Fibroblast of gingiva (primary cell): ENCODE measurements around the gene TMEM59.
A peak's percentile ranks its signal among the peaks of the same experiment; 100 is the strongest.
"Not testable (repeated sequence)": the region's sequence is repeated elsewhere in the genome, so short reads cannot be mapped to it uniquely, and the experiment has no call there.

Source experiments
- DNase-seq: peaks from one replicate; pipeline ENCODE4 v3.0.0-alpha.2; 2011; ENCODE audit warnings: low read depth

The TMEM59 gene

DNA sequence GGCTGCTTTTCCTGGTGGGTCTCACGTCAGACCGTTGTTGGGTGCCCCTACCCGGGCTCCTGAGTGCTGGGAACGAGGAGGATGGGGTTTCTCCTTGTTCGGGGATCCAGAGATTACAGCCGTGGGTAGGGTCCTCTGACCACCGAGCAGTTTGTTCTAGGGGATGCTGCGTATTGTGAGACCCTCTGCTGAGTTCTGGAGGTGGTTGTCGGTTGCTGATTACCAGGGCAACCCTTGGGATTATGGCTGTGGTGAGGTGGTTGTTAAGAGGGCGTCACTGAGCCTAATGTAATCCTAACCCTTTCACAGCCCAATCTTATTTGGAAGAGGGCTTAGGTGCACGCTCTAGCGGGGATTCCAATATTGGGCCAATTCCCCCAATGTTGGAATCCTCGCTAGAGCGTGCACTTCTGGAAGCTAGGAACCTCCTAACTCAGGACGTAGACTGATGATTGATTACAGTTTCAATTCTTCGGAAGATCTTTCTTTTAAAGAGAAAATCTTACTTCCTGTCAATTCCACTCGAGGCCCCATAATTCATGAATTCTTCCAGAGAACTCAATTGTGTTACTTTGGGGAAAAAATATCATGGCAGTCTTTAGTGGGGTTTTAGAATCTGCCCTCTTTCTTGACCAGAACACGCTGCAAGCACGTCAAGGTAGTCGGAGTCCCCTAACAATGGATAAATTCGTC lies 887 bp upstream of the TMEM59 start:
- DNase-seq, result peak; percentile 46

DNA sequence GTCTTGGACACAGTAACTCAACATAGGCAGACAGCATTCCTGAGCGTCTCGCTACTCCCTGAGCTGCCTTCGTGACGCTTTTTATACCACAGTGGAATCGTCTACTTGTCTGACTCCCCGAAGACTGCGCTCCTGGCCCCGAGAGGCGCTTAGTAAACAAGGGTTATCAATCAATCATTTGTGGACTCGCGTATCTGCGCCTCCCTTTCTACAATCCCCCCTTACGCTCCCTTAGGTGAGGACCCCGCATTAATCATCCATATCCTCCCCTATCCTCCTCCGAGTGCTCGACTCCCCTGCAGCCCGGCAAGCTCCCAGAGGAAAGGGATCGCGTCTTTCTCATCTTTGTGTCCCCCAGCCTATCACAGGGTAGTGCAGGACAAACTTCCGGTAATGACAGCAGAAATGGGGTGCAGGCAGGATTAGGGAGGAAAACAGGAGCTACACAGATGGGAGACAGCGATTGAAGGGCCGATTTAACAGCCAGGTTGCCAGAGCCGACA lies 522 bp downstream of the TMEM59 start:
- DNase-seq, result peak; percentile 49

- no peak for DNase-seq
Observed at GRCh38 chr1:54051933-54052430, 1.0 kb downstream of the TMEM59 start.

- DNase-seq, result not testable (repeated sequence)
Observed at GRCh38 chr1:54050435-54050834, 2.6 kb downstream of the TMEM59 start.

DNA sequence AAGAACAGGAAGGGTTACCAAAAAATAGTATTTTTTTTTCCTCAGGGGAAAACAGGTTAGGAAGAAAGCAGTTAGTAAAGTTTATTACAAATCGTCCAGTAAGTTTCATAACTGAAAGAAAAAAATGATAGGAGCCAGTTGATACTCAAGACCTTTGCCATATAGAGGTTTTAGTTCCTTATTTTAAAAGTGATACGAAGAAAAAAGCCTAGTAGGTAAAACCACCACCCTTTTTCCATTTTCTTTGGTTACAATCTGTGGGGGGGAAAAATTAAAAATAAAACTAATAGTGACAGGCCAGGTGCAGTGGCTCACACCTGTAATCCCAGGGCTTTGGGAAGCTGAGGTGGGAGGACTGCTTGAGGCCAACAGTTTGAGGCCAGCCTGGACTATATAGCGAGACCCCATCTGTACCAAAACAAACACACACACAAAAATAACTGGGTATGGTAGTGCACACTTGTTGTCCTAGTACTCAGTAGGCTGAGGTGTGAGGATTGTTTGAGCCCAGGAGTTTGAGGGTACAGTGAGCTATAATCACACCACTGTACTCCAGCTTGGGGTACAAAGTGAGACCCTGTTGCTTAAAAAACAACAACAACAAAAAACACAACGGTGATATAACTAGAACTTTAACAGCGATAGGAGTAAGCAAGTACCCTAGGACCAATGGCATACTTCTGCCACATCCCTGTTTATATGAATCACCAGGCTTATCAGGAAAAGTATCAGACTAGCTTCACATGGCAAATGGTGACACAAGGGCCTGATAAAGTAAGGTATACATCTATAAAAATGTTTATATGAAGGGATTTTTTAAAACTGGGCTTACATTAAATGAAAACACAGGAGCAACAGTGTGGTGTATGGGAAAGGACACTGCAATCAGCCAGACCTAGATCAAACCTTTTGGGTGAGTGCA lies 5.4 kb downstream of the TMEM59 start:
- no peak for DNase-seq

- no peak for DNase-seq
Observed at GRCh38 chr1:54046671-54047383, 6.2 kb downstream of the TMEM59 start.

DNA sequence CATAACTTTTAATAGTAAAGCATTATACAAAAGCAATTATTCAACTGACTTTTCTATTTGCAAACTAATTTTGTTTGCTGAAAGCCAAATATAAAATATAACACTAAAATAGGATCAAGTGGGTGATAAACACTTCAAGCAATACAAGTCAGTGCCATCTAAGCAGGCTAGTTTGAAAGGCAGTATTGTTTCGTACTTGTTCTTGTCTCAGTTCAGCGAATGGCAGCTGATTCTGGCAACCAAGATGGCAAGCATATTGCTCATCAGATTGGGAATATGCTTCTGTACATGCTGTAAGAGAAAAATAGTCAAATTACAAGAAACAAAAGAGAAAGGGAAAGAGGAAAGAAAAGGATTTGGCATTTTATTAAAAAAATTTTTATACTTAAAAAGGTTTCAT lies 7.5 kb downstream of the TMEM59 start:
- DNase-seq, result no peak

DNA sequence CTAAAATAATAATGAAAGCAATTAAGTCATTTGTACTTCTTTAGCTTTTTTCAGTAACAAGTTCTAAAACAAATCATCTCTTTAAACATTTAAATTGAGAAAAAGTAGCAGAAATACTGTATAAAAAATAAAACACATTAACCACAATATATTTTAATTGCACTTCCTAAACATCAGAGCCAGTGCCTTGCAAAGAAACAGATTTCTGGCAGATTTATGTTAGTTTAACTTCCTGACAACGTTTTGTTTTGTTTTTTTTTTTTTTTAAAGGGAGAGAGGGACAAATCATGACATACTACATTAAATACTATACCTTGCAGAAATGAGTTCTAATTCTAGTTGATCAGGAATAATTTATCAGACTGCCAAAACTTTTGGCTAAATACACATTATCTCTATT lies 11.2 kb downstream of the TMEM59 start:
- DNase-seq, result no peak

DNA sequence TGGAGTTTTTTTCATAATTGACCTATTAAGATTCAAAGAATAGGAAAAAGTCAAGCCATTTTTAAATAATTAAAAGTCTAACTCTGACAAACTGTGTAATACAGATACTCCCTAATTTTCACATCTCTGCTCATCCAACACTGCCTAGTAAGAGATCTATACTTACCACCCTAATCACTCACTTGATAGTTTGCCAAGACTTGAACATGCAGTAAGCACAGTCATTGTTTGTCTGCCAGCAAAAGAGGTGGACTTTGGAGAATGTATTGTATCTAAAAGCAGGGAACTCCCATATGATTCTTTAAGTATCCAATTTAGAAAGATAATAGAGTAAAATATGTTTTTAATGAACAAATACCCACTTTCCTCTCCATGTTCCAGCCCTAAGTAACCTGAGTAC lies 15.5 kb downstream of the TMEM59 start:
- peak; percentile 7 for DNase-seq

GRCh38 chr1:54028306-54029251 lies 24.4 kb downstream of the TMEM59 start:
- no peak for DNase-seq

DNA sequence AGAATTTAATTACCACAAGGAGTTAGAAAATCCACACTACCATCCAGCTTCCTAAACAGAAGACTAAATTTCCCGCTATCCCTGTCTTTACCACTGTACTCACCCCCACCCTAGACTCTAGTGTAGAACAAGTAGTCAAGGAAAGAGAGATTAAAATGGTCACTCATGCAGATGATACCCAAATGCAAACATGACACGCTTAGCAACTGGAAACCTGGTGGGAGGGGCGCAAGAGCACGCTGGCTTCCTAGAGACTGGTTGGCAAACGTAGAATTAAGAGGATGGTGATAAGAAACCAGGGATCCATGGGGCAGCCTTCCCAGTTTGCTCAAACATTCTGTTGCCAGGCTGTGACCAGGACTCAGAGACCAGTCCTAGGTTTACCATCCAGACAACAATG lies 25.2 kb downstream of the TMEM59 start:
- DNase-seq, result no peak

- DNase-seq, result not testable (repeated sequence)
Observed at GRCh38 chr1:54024811-54025210, 28.2 kb downstream of the TMEM59 start.

DNA sequence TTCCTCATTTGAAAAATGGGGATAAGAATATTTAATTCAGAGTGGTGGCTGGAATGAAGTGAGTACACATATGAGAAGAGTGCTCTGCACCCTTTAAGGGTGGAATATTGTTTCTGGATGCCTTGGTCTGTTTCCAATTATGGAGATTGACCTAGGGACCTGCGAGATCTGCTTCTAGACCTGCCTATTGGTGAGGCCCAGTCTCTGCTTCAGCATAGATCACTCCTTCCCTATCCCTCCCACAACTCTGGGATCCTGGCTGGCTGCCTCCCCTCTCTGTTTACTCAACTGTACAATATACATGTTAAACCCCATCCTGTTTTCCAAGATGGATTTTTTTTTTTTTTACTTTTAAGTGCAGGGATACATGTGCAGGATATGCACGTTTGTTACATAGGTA lies 28.6 kb downstream of the TMEM59 start:
- no peak for DNase-seq

GRCh38 chr1:54019562-54020176 lies 33.3 kb downstream of the TMEM59 start:
- not testable (repeated sequence) for DNase-seq

DNA sequence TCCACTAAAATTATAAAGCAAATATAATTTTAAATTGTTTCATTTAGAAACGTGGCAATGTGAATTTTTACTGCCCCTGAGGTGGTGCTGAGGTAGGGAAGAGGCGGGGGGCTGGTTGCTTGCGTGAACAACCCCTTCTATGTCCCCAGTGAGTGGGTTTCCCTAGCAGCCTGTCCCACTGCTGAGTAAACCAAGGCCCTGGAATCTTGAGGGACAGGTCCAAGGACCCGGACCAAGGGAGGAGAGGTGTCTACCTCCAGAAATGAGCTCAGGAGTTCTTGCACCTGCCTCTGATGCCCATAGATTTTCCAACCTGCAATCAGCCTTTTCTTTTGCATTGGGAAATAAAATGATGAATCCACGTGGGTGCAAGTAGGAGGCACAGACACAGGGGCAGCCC lies 34.4 kb downstream of the TMEM59 start:
- no peak for DNase-seq

GRCh38 chr1:54017979-54018378 lies 35.0 kb downstream of the TMEM59 start, which contains the start of gene LDLRAD1:
Gene LDLRAD1 (minus strand): TSS chr1:54018186. CDS start chr1:54018112, 74 bp downstream.
- DNase-seq, result no peak

- peak; percentile 35 for DNase-seq
Observed at GRCh38 chr1:54016343-54017282, 36.4 kb downstream of the TMEM59 start.

GRCh38 chr1:54014009-54014629 lies 38.9 kb downstream of the TMEM59 start:
- no peak for DNase-seq
